Endothelial cell of hepatic sinusoid (primary cell): ENCODE measurements around the gene PRX.

Source experiments
- in situ Hi-C: cut with HindIII; loops from 2 replicates; pipeline ENCODE4 v1.10.0; 2017; ENCODE audit warnings: low sequenced_read_pairs

Gene PRX

GRCh38 chr19:40366697-40367561, 46.2 kb downstream of the PRX start:
- in situ Hi-C loops = no loop called here

GRCh38 chr19:40365613-40366401, 47.4 kb downstream of the PRX start:
- in situ Hi-C loops = no loop called here

- in situ Hi-C loops = no loop called here
Measured at GRCh38 chr19:40365010-40365409, 48.2 kb downstream of the PRX start.

GRCh38 chr19:40363069-40363468, 50.1 kb downstream of the PRX start:
- in situ Hi-C loops = no loop called here

- in situ Hi-C loops = no loop called here
Measured at GRCh38 chr19:40362160-40362559, 51.0 kb downstream of the PRX start.

GRCh38 chr19:40360708-40361241, 52.4 kb downstream of the PRX start:
- in situ Hi-C loops = no loop called here

GRCh38 chr19:40360020-40360707, 53.0 kb downstream of the PRX start:
- in situ Hi-C loops = no loop called here

GRCh38 chr19:40358773-40359172, 54.4 kb downstream of the PRX start:
- in situ Hi-C loops = no loop called here

- in situ Hi-C loops = no loop called here
Measured at GRCh38 chr19:40357640-40358039, 55.5 kb downstream of the PRX start.

GRCh38 chr19:40356681-40357595, 56.2 kb downstream of the PRX start:
- in situ Hi-C loops = no loop called here

- in situ Hi-C loops = no loop called here
Measured at GRCh38 chr19:40355975-40356680, 57.0 kb downstream of the PRX start.

- in situ Hi-C loops = no loop called here
Measured at GRCh38 chr19:40348961-40349507, 64.1 kb downstream of the PRX start.

- in situ Hi-C loops = no loop called here
Measured at GRCh38 chr19:40348125-40348913, 64.9 kb downstream of the PRX start, which contains the start of the genes C19orf47 and PLD3. C19orf47 (minus strand) TSS chr19:40348397; CDS start chr19:40341857, 6,540 bp downstream. PLD3 (plus strand) TSS chr19:40348695; CDS start chr19:40366484, 17,789 bp downstream.

GRCh38 chr19:40344422-40344821, 68.8 kb downstream of the PRX start:
- in situ Hi-C loops = no loop called here
